Naive thymus-derived CD8-positive, alpha-beta T cell (primary cell): ENCODE measurements around the gene CAPN12. TPM values are rescaled to one million over a fixed set of nuclear protein-coding genes. Genes with fewer than 3 reads are reported as not detected.

ENCODE experiments used
- ATAC-seq, 2 donors: fragments of 150-1000 bp; cut with Tn5 transposase in 1 of 2; sonication (Bioruptor Pico), chemical (Tn5 transposase) in 1 of 2; 1 replicate in 1 of 2; 2 replicates in 1 of 2; pipeline ENCODE4 v1.10.0; 2021; ENCODE audit warnings: mild to moderate bottlenecking in 2 of 2, moderate library complexity in 2 of 2
- POLR2A ChIA-PET: fragments of 350-600 bp; sonication (Branson Sonifier 250); formaldehyde crosslinking; loops from one replicate; lab custom pipeline; 2021; ENCODE audit warnings: antibody characterized with exemption; lab: Charles Lee
- DNase-seq, 10 donors: peaks; one replicate each; pipeline versions ENCODE4 v3.0.0 to v3.0.0-alpha.2; 2020 to 2022
- H3K27ac Mint-ChIP-seq, 10 donors: one replicate each; pipeline ENCODE4 v1.8.0; 2020 to 2022; ENCODE audit warnings: mild to moderate bottlenecking in 10 of 10, mixed read lengths in 10 of 10, moderate library complexity in 4 of 10, inconsistent platforms in 1 of 10
- H3K27me3 Mint-ChIP-seq, 5 donors: one replicate each; pipeline ENCODE4 v1.8.0; 2021 to 2022; ENCODE audit warnings: mixed read lengths in 5 of 5
- H3K36me3 Mint-ChIP-seq, 3 donors: one replicate each; pipeline ENCODE4 v1.8.0; 2020 to 2022; ENCODE audit warnings: mixed read lengths in 3 of 3, mild to moderate bottlenecking in 2 of 3, inconsistent platforms in 1 of 3
- H3K4me1 Mint-ChIP-seq, 4 donors: one replicate each; pipeline ENCODE4 v1.8.0; 2021 to 2022; ENCODE audit warnings: mixed read lengths in 4 of 4
- H3K4me3 Mint-ChIP-seq, 10 donors: one replicate each; pipeline ENCODE4 v1.8.0; 2020 to 2022; ENCODE audit warnings: mild to moderate bottlenecking in 10 of 10, mixed read lengths in 10 of 10, moderate library complexity in 6 of 10, inconsistent platforms in 1 of 10
- H3K9me3 Mint-ChIP-seq, 9 donors: one replicate each; pipeline ENCODE4 v1.8.0; 2020 to 2022; ENCODE audit warnings: mixed read lengths in 9 of 9, mild to moderate bottlenecking in 3 of 9, inconsistent platforms in 1 of 9, moderate library complexity in 1 of 9
- polyA plus RNA-seq, 3 donors: library from polyadenylated mRNA; unstranded; fragments of 300-500 nt; fragmentation: Illumina TruSeq; gene quantifications; one replicate each; pipeline ENCODE4 v1.2.3, GENCODE V29; 2021
- total RNA-seq, 8 experiments: library from RNA in 2 of 8; stranded (reverse) in 2 of 8; gene quantifications; one replicate each; pipeline ENCODE4 v1.2.3 and lab custom pipeline; 2021 to 2026

The CAPN12 gene
- total and polyA plus RNA-seq, 5 experiments from 2014 or later = 2.0 to 8.2 (median 6.2) TPM

GRCh38 chr19:38692458-38693379, 51.6 kb downstream of the CAPN12 start:
- ATAC-seq (no peak), DNase-seq (no peak)
- Mint-ChIP-seq H3K27me3 (peaks cover 0 to 5% (median 0%) of the 10 kb centered on the region in 5 donors), H3K4me3 (peak overlapping the region in 4 of 10 donors; percentile 9 to 70 (median 54)), H3K36me3 (peaks cover 0 to 4% (median 2%) of the 10 kb centered on the region in 3 donors), H3K9me3 (no peaks in the 10 kb centered on the region), H3K27ac (peak overlapping the region in 5 of 10 donors; percentile 43 to 92 (median 66)), H3K4me1 (peaks cover 15 to 91% (median 31%) of the 10 kb centered on the region in 4 donors)
- POLR2A ChIA-PET = no interaction called here

DNA sequence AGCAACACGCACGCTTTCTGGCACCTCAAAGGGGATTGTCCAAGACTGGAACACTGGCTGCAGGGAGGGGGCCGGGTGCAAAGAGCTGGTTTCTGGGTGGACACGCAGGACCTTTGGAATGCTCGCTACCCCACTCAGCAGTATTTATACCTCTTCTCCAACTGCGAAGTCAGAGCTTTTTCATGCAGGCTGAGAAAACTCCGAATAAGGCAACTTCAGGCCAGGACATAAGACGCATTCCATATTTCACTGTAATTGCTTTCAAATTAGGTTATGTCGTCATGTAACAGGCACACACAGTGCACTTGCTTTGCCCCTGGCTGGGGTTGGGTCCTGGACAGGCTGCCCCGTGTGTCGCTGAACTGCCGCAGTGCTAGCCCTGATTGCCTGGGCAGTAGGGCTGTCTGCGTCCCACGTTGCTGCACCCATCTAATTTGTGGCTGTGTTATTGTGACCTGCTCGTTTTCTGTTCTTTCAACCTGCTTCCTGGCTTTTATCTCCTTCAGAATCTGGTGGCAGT, 52.3 kb downstream of the CAPN12 start:
- no peaks in the 10 kb centered on the region for H3K9me3 Mint-ChIP-seq
- H3K4me1 Mint-ChIP-seq = peaks cover 15 to 94% (median 36%) of the 10 kb centered on the region in 4 donors
- H3K27me3 Mint-ChIP-seq = peaks cover 0 to 9% (median 0%) of the 10 kb centered on the region in 5 donors
- ATAC-seq (no peak), DNase-seq (no peak)
- H3K36me3 Mint-ChIP-seq = peaks cover 0 to 4% (median 2%) of the 10 kb centered on the region in 3 donors
- peak overlapping the region in 4 of 10 donors; percentile 37 to 62 (median 40) for H3K27ac Mint-ChIP-seq
- H3K4me3 Mint-ChIP-seq = peak overlapping the region in 1 of 10 donors; percentile 11
- POLR2A ChIA-PET = no interaction called here

DNA sequence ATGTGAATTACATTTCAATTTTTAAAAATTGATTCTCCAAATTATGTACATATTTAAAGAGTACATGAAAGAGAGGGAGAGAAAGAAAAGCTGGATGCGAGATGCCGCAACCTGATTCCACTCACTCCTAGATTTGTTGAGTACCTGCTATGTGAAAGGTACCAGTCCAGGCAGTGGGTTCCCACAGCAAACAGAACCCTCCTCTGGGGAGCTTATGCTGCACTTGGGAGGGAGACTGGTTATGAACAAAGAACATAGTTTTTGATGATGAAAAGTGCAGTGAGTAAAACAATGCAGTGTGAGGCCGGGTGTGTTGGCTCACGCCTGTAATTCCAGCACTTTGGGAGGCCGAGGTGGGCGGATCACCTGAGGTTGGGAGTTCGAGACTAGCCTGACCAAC, 53.4 kb downstream of the CAPN12 start:
- Mint-ChIP-seq H3K9me3 (no peaks in the 10 kb centered on the region), H3K4me1 (peaks cover 19 to 95% (median 45%) of the 10 kb centered on the region in 4 donors), H3K27me3 (peaks cover 0 to 14% (median 0%) of the 10 kb centered on the region in 5 donors), H3K27ac (peak overlapping the region in 2 of 10 donors; percentile 36 to 38), H3K4me3 (no peak overlapping the region), H3K36me3 (peaks cover 0 to 4% (median 2%) of the 10 kb centered on the region in 3 donors)
- ATAC-seq = no peak
- no peak for DNase-seq
- POLR2A ChIA-PET = interaction anchor here (0.9 kb wide), 1 partner anchor 749 kb away, joined by 4 read pairs; no protein-coding TSS in a partner anchor

- no peak for ATAC-seq
- DNase-seq = no peak
- Mint-ChIP-seq H3K4me3 (no peak overlapping the region), H3K27ac (no peak overlapping the region), H3K27me3 (peaks cover 0 to 16% (median 0%) of the 10 kb centered on the region in 5 donors), H3K36me3 (peaks cover 0 to 4% (median 2%) of the 10 kb centered on the region in 3 donors), H3K4me1 (peaks cover 19 to 94% (median 48%) of the 10 kb centered on the region in 4 donors), H3K9me3 (no peaks in the 10 kb centered on the region)
- POLR2A ChIA-PET = interaction anchor here (0.9 kb wide), 1 partner anchor 750 kb away, joined by 4 read pairs; no protein-coding TSS in a partner anchor
Observed at GRCh38 chr19:38690146-38690545, 54.1 kb downstream of the CAPN12 start.

- Mint-ChIP-seq H3K4me1 (peaks cover 11 to 94% (median 40%) of the 10 kb centered on the region in 4 donors), H3K9me3 (no peaks in the 10 kb centered on the region), H3K27ac (no peak overlapping the region), H3K36me3 (peaks cover 0 to 4% (median 2%) of the 10 kb centered on the region in 3 donors), H3K4me3 (no peak overlapping the region), H3K27me3 (peaks cover 0 to 16% (median 0%) of the 10 kb centered on the region in 5 donors)
- POLR2A ChIA-PET = interaction anchor here (0.9 kb wide), 1 partner anchor 19 kb away, joined by 3 read pairs; no protein-coding TSS in a partner anchor
- ATAC-seq (no peak), DNase-seq (no peak)
Observed at GRCh38 chr19:38687837-38688378, 56.4 kb downstream of the CAPN12 start.

DNA sequence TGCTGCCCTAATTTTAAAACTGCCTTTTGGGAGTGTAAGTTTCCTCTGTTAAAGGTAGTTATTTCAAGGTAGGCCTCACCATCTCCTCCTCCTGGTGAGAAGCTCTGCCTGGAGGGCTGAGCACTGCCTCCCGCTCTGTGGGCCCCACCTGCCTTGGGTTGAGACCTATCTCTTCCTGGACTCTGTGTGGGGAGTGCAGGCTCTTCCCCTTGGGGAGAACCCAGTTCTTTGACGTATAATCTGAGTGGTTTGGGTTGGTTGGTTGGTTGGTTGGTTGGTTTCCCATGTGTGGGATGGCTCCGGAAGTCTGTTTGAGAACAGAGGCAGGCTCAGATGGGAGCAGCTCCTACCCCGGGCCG, 57.8 kb downstream of the CAPN12 start:
- Mint-ChIP-seq H3K36me3 (peaks cover 0 to 5% (median 2%) of the 10 kb centered on the region in 3 donors), H3K27me3 (peaks cover 0 to 17% (median 0%) of the 10 kb centered on the region in 5 donors), H3K4me1 (peaks cover 8 to 93% (median 39%) of the 10 kb centered on the region in 4 donors), H3K27ac (peak overlapping the region in 4 of 10 donors; percentile 52 to 87 (median 76)), H3K4me3 (peak overlapping the region in 6 of 10 donors; percentile 21 to 49 (median 38)), H3K9me3 (no peaks in the 10 kb centered on the region)
- POLR2A ChIA-PET = interaction anchor here (0.6 kb wide), 1 partner anchor 41 kb away, joined by 3 read pairs; no protein-coding TSS in a partner anchor
- ATAC-seq = peak; percentile 58 to 83
- DNase-seq = peak in 3 of 10 donors; percentile 17 to 26 (median 17)

- peak overlapping the region in 3 of 10 donors; percentile 75 to 87 (median 78) for H3K27ac Mint-ChIP-seq
- H3K36me3 Mint-ChIP-seq = peaks cover 0 to 5% (median 2%) of the 10 kb centered on the region in 3 donors
- H3K4me1 Mint-ChIP-seq = peaks cover 12 to 93% (median 41%) of the 10 kb centered on the region in 4 donors
- POLR2A ChIA-PET = interaction anchor here (0.6 kb wide), 2 partner anchors 41 to 605 kb away, joined by 3 read pairs; no protein-coding TSS in a partner anchor
- H3K9me3 Mint-ChIP-seq = no peaks in the 10 kb centered on the region
- H3K4me3 Mint-ChIP-seq = peak overlapping the region in 4 of 10 donors; percentile 4 to 49 (median 38)
- peaks cover 0 to 22% (median 0%) of the 10 kb centered on the region in 5 donors for H3K27me3 Mint-ChIP-seq
- peak in 1 of 2 donors; percentile 14 for ATAC-seq
- DNase-seq = no peak
Observed at GRCh38 chr19:38685666-38686529, 58.4 kb downstream of the CAPN12 start.

DNA sequence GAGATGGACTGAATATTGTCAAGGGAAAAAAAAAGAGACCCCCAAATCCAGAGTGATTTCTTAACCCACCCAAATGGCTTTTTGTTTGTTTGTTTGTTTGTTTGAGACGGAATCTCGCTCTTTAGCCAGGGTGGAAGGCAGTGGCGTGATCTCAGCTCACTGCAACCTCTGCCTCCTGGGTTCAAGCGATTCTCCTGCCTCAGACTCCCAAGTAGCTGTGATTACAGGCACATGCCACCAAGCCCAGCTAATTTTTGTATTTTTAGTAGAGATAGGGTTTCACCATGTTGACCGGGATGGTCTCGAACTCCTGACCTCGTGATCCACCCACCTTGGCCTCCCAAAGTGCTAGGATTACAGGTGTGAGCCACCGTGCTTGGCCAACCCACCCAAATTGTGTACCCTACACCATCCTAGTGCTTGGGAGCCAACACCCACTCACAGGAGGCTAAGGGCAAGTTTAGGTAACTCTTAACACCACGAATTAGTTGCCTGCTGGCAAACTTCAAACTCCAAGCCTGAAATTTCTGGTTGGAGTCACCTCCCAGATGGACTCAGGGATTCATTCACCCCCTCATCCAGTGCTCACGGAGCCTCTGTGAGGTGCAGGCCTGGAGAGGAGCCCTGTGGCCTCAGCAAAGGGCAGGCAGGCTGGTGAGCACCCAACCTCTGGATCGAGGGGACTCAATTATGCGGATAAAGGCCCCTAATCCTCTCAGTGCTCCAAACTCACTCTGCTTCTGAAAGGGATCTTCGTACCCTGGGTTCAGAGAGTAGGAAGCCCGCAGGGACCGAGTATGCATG, 59.2 kb downstream of the CAPN12 start:
- ATAC-seq = no peak
- Mint-ChIP-seq H3K27ac (peak overlapping the region in 3 of 10 donors; percentile 53 to 89 (median 75)), H3K9me3 (no peaks in the 10 kb centered on the region), H3K4me1 (peaks cover 14 to 94% (median 48%) of the 10 kb centered on the region in 4 donors), H3K4me3 (peak overlapping the region in 1 of 10 donors; percentile 47), H3K27me3 (peaks cover 0 to 22% (median 0%) of the 10 kb centered on the region in 5 donors), H3K36me3 (peaks cover 0 to 2% (median 2%) of the 10 kb centered on the region in 3 donors)
- POLR2A ChIA-PET = no interaction called here
- DNase-seq = no peak

DNA sequence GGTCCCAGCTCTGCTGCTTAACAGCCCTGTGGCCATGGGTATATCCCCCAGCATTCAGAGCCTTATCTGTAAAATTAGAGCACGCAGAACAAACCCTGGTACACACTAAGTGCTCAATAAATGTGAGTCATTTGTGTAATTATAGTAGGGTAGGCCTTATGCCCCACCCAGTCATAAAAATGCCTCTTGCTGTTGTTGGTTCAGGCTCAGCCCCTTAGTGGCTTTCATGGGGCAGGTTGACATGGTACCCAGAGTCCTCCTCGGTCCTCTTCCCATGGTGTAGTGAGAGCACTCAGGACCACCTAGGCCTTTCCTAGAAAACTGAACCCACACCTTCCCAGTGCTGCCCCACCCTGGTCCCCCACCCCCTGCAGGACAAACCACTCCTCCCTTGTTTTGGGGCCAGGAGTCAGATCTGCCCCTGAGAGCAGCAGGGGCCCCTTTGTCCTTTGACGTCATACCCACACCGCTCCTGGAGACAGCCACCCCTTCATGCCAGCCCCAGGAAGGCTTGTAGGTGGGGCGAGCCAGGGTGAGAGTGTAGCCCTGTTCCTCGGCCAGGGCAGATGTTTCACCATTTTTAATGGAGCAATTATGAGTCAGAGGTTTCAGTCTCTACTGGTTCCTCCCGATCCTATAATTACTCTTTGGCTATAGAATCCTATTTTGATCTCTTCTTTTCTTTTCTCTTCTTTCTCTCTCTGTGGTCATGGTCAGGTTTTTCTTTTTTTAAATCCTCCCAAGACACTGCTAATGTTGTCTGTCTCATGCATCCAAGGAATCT, 60.0 kb downstream of the CAPN12 start:
- H3K4me1 Mint-ChIP-seq = peaks cover 18 to 94% (median 55%) of the 10 kb centered on the region in 4 donors
- H3K27me3 Mint-ChIP-seq = peaks cover 0 to 24% (median 4%) of the 10 kb centered on the region in 5 donors
- POLR2A ChIA-PET = no interaction called here
- no peaks in the 10 kb centered on the region for H3K9me3 Mint-ChIP-seq
- peak overlapping the region in 5 of 10 donors; percentile 41 to 89 (median 69) for H3K27ac Mint-ChIP-seq
- DNase-seq (no peak), ATAC-seq (no peak)
- peak overlapping the region in 2 of 10 donors; percentile 47 to 55 for H3K4me3 Mint-ChIP-seq
- peaks cover 0 to 5% (median 2%) of the 10 kb centered on the region in 3 donors for H3K36me3 Mint-ChIP-seq

DNA sequence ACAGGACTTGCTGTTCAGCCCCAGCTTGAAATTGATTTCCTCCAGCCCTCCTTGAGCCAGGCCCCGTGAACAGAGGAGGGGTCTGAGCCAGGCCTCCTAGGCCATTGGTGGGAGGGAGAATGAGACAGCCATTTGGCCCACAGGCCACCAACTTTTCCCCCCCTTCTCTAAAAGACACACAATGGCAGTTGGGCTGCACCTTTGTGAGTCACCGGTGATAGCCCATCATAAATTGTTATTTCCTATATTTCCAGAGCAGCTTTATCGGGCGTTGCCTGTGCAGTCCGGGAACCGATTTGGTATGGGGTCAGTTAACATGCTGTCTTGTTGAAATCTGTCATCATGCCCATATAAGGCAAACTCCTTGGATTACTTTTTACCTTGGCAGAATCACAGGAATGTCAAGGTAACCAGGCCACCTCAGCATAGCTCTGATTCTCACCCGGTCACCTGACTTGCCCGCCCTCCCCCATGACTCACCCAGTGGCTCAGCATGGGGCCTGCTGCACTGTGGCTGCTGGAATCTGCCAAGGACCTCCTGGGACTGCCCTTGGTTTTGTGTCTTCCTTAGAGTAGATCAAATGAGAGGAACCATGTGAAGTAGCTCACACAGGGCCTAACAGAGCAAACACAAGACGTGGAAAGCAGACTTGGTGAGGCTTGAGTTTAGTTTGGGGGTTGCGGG, 60.7 kb downstream of the CAPN12 start:
- peaks cover 18 to 94% (median 56%) of the 10 kb centered on the region in 4 donors for H3K4me1 Mint-ChIP-seq
- peak overlapping the region in 2 of 10 donors; percentile 34 to 55 for H3K4me3 Mint-ChIP-seq
- peaks cover 0 to 27% (median 4%) of the 10 kb centered on the region in 5 donors for H3K27me3 Mint-ChIP-seq
- peak in 1 of 10 donors; percentile 32 for DNase-seq
- peak in 1 of 2 donors; percentile 53 for ATAC-seq
- H3K36me3 Mint-ChIP-seq = peaks cover 0 to 10% (median 2%) of the 10 kb centered on the region in 3 donors
- H3K27ac Mint-ChIP-seq = peak overlapping the region in 4 of 10 donors; percentile 41 to 89 (median 70)
- H3K9me3 Mint-ChIP-seq = no peaks in the 10 kb centered on the region
- POLR2A ChIA-PET = no interaction called here
